ENCODE results near the gene MAST1. TPM values are rescaled to one million over a fixed set of nuclear protein-coding genes. Genes with fewer than 3 reads are reported as not detected.

MAST1 gene
- polyA plus RNA-seq, 1 experiment, result 0.47 TPM

DNA sequence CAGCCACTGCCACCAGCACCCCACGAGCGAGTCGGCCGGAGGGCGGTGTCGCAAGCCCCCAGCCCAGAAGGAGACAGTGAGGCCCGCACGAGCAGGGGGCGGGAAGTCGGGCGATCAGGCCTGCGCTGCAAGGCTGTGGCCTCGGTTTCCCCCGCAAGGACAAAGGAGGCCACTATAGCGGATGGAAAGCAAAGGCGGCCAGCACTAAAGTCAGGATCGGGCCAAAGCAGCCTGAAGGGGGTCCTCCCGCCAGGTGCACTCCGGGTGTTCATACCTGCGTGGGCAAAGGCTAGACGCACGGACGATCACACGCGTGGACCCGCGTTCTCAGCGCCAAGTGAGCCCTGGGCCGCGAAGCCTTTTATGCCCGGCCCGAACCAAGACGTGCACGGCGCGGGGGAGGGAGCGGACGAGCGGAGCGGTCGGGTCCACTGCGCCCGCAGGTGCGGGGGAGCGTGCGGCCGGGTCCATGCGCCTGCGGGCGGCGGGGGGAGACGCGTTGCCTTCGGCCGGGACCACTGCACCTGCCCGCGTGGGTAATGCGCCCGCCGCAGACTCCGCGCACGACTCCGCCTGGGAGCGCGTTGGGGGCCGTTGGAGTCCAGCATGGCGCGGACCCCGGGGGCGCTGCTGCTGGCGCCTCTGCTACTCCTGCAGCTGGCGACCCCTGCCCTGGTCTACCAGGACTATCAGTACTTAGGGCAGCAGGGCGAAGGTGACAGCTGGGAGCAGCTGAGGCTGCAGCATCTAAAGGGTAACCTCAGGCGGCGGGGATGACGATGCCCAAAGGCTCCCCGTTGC is 36.6 kb upstream of the MAST1 start, which contains the start of the genes PRDX2 and THSD8:
PRDX2 (minus strand) TSS at position 335 of the 801 bp plus-strand sequence. CDS start 539 bp downstream, outside the sequence.
THSD8 (plus strand) TSS at position 604 of the 801 bp plus-strand sequence; CDS start at position 607, 3 bp downstream.
- POLR2A ChIA-PET, result interaction anchor here (0.5 to 2.4 kb wide), 3 partner anchors 9 to 400 kb away, joined by 3 to 11 read pairs (median 6); partner anchors contain the start of gene JUNB
- TF ChIP-seq, protein P1, sequence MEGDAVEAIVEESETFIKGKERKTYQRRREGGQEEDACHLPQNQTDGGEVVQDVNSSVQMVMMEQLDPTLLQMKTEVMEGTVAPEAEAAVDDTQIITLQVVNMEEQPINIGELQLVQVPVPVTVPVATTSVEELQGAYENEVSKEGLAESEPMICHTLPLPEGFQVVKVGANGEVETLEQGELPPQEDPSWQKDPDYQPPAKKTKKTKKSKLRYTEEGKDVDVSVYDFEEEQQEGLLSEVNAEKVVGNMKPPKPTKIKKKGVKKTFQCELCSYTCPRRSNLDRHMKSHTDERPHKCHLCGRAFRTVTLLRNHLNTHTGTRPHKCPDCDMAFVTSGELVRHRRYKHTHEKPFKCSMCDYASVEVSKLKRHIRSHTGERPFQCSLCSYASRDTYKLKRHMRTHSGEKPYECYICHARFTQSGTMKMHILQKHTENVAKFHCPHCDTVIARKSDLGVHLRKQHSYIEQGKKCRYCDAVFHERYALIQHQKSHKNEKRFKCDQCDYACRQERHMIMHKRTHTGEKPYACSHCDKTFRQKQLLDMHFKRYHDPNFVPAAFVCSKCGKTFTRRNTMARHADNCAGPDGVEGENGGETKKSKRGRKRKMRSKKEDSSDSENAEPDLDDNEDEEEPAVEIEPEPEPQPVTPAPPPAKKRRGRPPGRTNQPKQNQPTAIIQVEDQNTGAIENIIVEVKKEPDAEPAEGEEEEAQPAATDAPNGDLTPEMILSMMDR (IDR thresholded peaks at IDR 0.05; ENCODE audit: low read depth, low read length), result no peak
- no peak within 1 kb of the TSS for H3K27ac ChIP-seq (ENCODE audit: low read depth, low read length)

DNA sequence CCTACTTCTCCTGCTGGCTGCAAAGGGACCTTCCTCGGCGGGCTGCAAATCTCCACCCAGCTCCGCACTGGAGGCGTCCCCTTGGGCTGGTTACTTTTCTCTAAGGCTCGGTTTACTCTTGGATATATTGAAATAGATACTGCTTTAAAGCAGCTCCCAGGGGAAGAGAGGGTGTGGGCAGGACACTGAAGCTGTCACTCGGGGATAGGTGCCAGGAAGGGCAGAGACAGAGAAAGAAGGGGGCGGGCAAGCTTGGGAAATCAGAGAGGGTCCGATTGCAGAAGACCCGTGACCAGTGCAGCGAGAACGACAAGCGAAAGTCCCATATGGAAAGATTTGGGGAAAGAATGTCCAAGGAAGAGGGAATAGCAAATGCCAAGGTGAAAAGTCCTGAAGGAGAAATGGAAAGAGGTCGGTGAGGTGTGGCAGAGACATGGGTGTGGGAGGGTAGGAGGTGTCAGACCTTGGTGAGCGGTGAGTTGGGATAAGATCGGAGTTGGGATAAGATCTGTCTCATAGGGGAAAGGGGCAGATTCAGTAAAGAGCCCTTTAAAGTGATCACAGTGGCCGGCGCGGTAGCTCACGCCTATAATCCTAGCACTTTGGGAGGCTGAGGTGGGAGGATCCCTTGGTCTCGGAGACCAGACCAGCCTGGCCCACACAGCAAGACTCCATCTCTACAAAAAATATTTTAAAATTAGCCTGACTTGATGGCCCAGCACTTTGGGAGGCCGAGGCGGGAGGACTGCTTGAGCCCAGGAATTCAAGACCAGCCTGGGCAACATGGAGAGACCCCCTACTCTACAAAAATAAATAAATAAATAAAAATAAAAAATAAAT is 35.8 kb upstream of the MAST1 start:
- ChIA-PET POLR2A (interaction anchor here (0.5 to 2.4 kb wide), 3 partner anchors 10 to 401 kb away, joined by 3 to 11 read pairs (median 6); partner anchors contain the start of gene JUNB), CTCF (interaction anchor here (0.9 to 12.2 kb wide), 3 partner anchors 38 to 46 kb away, joined by 3 to 410 read pairs (median 3); no protein-coding TSS in a partner anchor)
- no peak overlapping the region for H3K27ac ChIP-seq (ENCODE audit: low read depth, low read length)
- no peaks in the 10 kb centered on the region; the same call in 1 of the 2 replicates for H3K9me3 ChIP-seq (ENCODE audit: control insufficient read depth, insufficient read depth, low read length)
- H3K27me3 ChIP-seq (ENCODE audit: control insufficient read depth, insufficient read depth, low read length), result no peaks in the 10 kb centered on the region
- peak overlapping the region; percentile 93 for H3K4me3 ChIP-seq (ENCODE audit: low read depth, low read length)
- TF ChIP-seq, protein P1 (IDR thresholded peaks at IDR 0.05; ENCODE audit: low read depth, low read length), result 0 out of 2 replicates have a peak, but pooled peaks have one; percentile 6
- no peak for DNase-seq (ENCODE audit: low read depth, low spot score)

More for the DNA sequence above, 36.6 kb upstream of the MAST1 start, which contains the start of the genes PRDX2 and THSD8:
- Histone ChIP-seq H3K4me3 (ENCODE audit: low read depth, low read length) (peak within 1 kb of the TSS; percentile 93), H3K9me3 (ENCODE audit: control insufficient read depth, insufficient read depth, low read length) (no peaks in the 10 kb centered on the region; the same call in 1 of the 2 replicates), H3K27me3 (ENCODE audit: control insufficient read depth, insufficient read depth, low read length) (no peaks in the 10 kb centered on the region)
- CTCF ChIA-PET, result interaction anchor here (0.9 to 12.2 kb wide), 2 partner anchors 38 to 46 kb away, joined by 3 to 410 read pairs; no protein-coding TSS in a partner anchor
- DNase-seq (ENCODE audit: low read depth, low spot score), result no peak

DNA sequence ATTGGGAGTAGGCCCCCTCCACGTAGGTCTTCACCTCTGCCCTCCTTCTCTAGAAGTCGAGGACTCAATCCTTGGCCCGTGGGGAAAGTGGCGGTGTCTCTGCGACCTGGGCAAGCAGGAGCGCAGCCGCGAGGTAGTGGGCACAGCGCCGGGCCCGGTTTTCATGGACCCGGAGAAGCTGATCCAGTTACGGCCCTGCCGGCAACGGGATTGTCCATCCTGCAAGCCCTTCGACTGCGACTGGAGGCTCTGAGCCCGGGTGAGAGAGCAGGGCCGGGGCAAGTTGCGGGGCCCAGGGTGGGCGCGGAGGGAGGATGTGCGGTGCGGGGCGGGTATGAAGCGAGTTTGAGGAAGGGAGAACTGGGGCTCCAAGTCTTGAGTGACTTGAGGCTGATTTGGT is 34.3 kb upstream of the MAST1 start:
- no peak overlapping the region for H3K4me3 ChIP-seq (ENCODE audit: low read depth, low read length)
- ChIA-PET CTCF (interaction anchor here (1.1 to 12.2 kb wide), 2 partner anchors 40 to 43 kb away, joined by 3 to 410 read pairs; no protein-coding TSS in a partner anchor), POLR2A (no interaction called here)

DNA sequence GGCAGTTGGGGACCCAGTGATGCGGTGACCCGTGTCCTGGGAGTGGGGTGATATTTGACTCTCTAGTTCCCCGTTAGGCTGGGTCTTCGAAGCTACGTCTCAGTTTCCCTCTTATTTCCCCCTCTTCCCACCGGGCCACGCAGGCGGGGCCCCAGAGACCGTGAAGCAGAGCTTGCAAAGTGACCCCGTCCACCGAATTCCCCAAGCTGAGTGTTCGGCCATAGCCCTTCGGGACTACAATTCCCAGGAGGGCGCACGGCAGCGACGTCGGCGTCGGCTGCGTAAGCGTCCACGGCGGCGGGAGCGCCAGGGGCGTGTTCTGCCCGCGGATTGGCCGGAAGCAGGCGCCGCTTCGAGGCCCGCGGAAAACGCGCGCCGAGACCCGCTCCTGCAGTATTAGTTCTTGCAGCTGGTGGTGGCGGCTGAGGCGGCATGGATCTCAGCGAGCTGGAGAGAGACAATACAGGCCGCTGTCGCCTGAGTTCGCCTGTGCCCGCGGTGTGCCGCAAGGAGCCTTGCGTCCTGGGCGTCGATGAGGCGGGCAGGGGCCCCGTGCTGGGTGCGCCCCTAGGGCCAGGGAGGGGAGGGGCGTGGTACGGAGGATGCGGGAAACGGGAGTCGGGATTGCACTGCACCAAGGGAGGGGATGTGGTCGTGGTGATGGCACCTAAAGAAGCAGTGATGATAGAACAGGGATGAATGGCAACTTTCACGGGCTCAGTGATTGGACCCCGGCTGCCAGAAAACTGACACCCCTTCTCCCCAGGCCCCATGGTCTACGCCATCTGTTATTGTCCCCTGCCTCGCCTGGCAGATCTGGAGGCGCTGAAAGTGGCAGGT is 31.9 kb upstream of the MAST1 start, which contains the start of gene RNASEH2A:
RNASEH2A (plus strand) TSS at position 343 of the 840 bp plus-strand sequence; CDS start at position 433, 90 bp downstream.
- Histone ChIP-seq H3K27ac (ENCODE audit: low read depth, low read length) (no peak within 1 kb of the TSS), H3K27me3 (ENCODE audit: control insufficient read depth, insufficient read depth, low read length) (no peaks in the 10 kb centered on the region), H3K4me3 (ENCODE audit: low read depth, low read length) (peak within 1 kb of the TSS; percentile 83), H3K9me3 (ENCODE audit: control insufficient read depth, insufficient read depth, low read length) (no peaks in the 10 kb centered on the region; the same call in 1 of the 2 replicates)
- CTCF ChIA-PET, result interaction anchor here (0.9 to 1.9 kb wide), 5 partner anchors 10 to 48 kb away, joined by 3 to 12 read pairs (median 6); no protein-coding TSS in a partner anchor
- peak; percentile 63 for DNase-seq (ENCODE audit: low read depth, low spot score)
- POLR2A ChIA-PET, result interaction anchor here (0.9 to 1.7 kb wide), 5 partner anchors 11 to 73 kb away, joined by 3 to 8 read pairs (median 4); no protein-coding TSS in a partner anchor
- TF ChIP-seq, protein P1 (IDR thresholded peaks at IDR 0.05; ENCODE audit: low read depth, low read length), result no peak

More for the DNA sequence above, 34.3 kb upstream of the MAST1 start:
- Histone ChIP-seq H3K27me3 (ENCODE audit: control insufficient read depth, insufficient read depth, low read length) (no peaks in the 10 kb centered on the region), H3K27ac (ENCODE audit: low read depth, low read length) (no peak overlapping the region), H3K9me3 (ENCODE audit: control insufficient read depth, insufficient read depth, low read length) (no peaks in the 10 kb centered on the region; the same call in 1 of the 2 replicates)
- no peak for DNase-seq (ENCODE audit: low read depth, low spot score)
- TF ChIP-seq, protein P1 (IDR thresholded peaks at IDR 0.05; ENCODE audit: low read depth, low read length), result no peak

All from AG04450 (cell line).